HepG2 (cell line): ENCODE data around the gene WEE1. TPM values are rescaled to one million over a fixed set of nuclear protein-coding genes. Genes with fewer than 3 reads are reported as not detected.

Experiments used
- BORCS8-MEF2B ChIP-seq: sonication (generic); formaldehyde crosslinking; IDR thresholded peaks from 2 replicates; pipeline ENCODE4 v1.8.0; 2022; ENCODE audit warnings: mild to moderate bottlenecking, missing genetic modification reagents
- PRDM10 ChIP-seq: sonication (generic); formaldehyde crosslinking; IDR thresholded peaks from 2 replicates; pipeline ENCODE4 v1.4.0; 2020; ENCODE audit warnings: low read depth, missing genetic modification reagents
- SIX1 ChIP-seq: sonication (generic); formaldehyde crosslinking; IDR thresholded peaks from 2 replicates; pipeline ENCODE4 v1.4.0; 2020; ENCODE audit warnings: missing genetic modification reagents, borderline replicate concordance
- U2AF1 ChIP-seq: fragments of 200-400 bp; formaldehyde crosslinking; optimal IDR thresholded peaks from 2 replicates; pipeline ENCODE3; 2017; ENCODE audit warnings: mild to moderate bottlenecking, low read depth, low read length
- ZFP62 ChIP-seq: sonication (generic); formaldehyde crosslinking; IDR thresholded peaks from 2 replicates; pipeline ENCODE4 v1.4.0; 2020; ENCODE audit warnings: missing genetic modification reagents
- ZMAT5 ChIP-seq: sonication (generic); formaldehyde crosslinking; IDR thresholded peaks from 2 replicates; pipeline ENCODE4 v1.5.0; 2020; ENCODE audit warnings: mild to moderate bottlenecking, low read depth, missing genetic modification reagents, borderline replicate concordance
- ZNF30 ChIP-seq: sonication (generic); formaldehyde crosslinking; IDR thresholded peaks from 2 replicates; pipeline ENCODE4 v1.5.0; 2020; ENCODE audit warnings: mild to moderate bottlenecking, missing genetic modification reagents
- ZNF333 ChIP-seq: sonication (generic); formaldehyde crosslinking; IDR thresholded peaks from 2 replicates; pipeline ENCODE4 v1.4.0; 2020; ENCODE audit warnings: mild to moderate bottlenecking, missing genetic modification reagents, borderline replicate concordance
- ZNF501 ChIP-seq: sonication (generic); formaldehyde crosslinking; IDR thresholded peaks from 2 replicates; pipeline ENCODE4 v1.5.1; 2020; ENCODE audit warnings: mild to moderate bottlenecking, moderate library complexity, missing genetic modification reagents
- ZNF652 ChIP-seq: IDR thresholded peaks from 2 replicates; pipeline ENCODE4 v1.6.1; 2016; ENCODE audit warnings: low read depth, borderline replicate concordance
- ZNF704 ChIP-seq: sonication (generic); formaldehyde crosslinking; IDR thresholded peaks from 2 replicates; pipeline ENCODE4 v1.8.1; 2023; ENCODE audit warnings: mild to moderate bottlenecking, inconsistent platforms, moderate library complexity, missing genetic modification reagents, borderline replicate concordance
- polyA plus RNA-seq, 8 experiments: library from polyadenylated mRNA; depleted of rRNA in 3 of 8; stranded (reverse) in 7 of 8; unstranded in 1 of 8; fragments of >200 nt; fragmentation: Illumina TruSeq in 4 of 8; extraction: Trizol in 4 of 8; gene quantifications; 2 replicates each; pipeline versions ENCODE4 v1.2.1 to v1.2.3, GENCODE V29; 2011 to 2016; ENCODE audit warnings: low read depth in 4 of 8, missing spikeins in 1 of 8, mixed read lengths in 1 of 8; ENCODE audit not compliant: insufficient read depth in 1 of 8
- total RNA-seq, 5 experiments: library from RNA; depleted of rRNA; stranded (reverse); fragments of >200 nt; fragmentation: Illumina TruSeq; extraction: Trizol; gene quantifications; 2 replicates each; pipeline ENCODE4 v1.2.3, GENCODE V29; 2016; ENCODE audit warnings: low read depth in 1 of 5
- TF ChIP-seq, protein P1 (sequence below): sonication (generic); formaldehyde crosslinking; IDR thresholded peaks from 2 replicates; pipeline ENCODE4 v1.4.0; 2020; ENCODE audit warnings: low read depth, mild to moderate bottlenecking, missing genetic modification reagents
- TF ChIP-seq, protein P2 (sequence below): sonication (generic); formaldehyde crosslinking; IDR thresholded peaks from 2 replicates; pipeline ENCODE4 v1.4.0; 2020; ENCODE audit warnings: missing genetic modification reagents, mild to moderate bottlenecking, borderline replicate concordance
- TF ChIP-seq, protein P3 (sequence below): IDR thresholded peaks from 2 replicates; pipeline ENCODE4 v1.6.1; 2016; ENCODE audit warnings: missing compliant biosample characterization, missing genetic modification reagents, borderline replicate concordance

Gene WEE1
- total and polyA plus RNA-seq, 2 of the 13 experiments (the other 11 are each of a cell fraction or from before 2014, with no cell fraction given): 31.4 to 63.7 TPM

DNA sequence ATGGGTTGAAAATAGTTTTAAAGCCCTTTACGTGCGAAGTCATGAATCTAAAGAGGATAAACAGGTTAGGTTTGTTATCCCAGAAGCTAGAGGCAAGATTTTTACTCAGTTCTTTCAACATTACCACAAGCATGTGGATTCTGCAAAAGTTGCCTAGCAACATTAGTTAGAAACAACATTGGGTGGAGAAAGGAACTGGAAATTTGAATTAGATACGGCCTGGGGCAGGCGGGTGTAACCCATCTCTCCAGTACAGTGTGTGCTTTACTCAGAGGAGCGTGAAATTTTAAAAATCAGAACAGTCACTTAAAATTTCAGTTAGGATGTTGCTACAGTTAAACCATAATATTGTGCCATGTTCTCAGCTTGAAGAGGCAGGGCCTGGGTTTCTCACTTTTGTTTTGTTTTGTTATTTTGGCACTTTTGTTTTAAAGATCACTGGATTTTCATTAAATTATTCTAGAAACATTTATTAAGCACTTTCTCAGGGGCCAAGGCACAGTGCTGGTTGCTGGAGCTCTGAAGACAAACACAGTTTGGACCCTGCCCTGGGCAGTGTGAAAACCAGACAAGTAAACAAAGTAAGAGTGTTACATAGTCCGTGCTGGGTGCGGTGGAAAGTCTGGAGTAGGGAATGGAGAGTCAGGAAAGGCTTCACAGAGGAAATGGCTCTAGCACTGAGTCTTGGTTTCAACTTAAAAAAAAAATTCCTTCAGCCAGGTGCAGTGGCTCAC lies 4.4 kb upstream of the WEE1 start (continued):
- TF ChIP-seq ZNF652 (CRISPR knock-in tag): 0 out of 2 replicates have a peak, but pooled peaks have one; percentile 28
- peak; percentile 35; the same call in 1 of the 2 replicates for TF ChIP-seq SIX1 (CRISPR knock-in tag)
- no peak for TF ChIP-seq ZMAT5 (CRISPR knock-in tag)
- TF ChIP-seq, protein P1, sequence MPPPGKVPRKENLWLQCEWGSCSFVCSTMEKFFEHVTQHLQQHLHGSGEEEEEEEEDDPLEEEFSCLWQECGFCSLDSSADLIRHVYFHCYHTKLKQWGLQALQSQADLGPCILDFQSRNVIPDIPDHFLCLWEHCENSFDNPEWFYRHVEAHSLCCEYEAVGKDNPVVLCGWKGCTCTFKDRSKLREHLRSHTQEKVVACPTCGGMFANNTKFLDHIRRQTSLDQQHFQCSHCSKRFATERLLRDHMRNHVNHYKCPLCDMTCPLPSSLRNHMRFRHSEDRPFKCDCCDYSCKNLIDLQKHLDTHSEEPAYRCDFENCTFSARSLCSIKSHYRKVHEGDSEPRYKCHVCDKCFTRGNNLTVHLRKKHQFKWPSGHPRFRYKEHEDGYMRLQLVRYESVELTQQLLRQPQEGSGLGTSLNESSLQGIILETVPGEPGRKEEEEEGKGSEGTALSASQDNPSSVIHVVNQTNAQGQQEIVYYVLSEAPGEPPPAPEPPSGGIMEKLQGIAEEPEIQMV (CRISPR knock-in tag): no peak
- 0 out of 2 replicates have a peak, but pooled peaks have one; percentile 37 for TF ChIP-seq ZNF704 (CRISPR knock-in tag)
- TF ChIP-seq U2AF1: peak; percentile 82
- no peak for TF ChIP-seq ZNF30 (CRISPR knock-in tag)
- TF ChIP-seq BORCS8-MEF2B (CRISPR knock-in tag): peak; percentile 68
- TF ChIP-seq ZNF333: 0 out of 2 replicates have a peak, but pooled peaks have one; percentile 65
- TF ChIP-seq, protein P2, sequence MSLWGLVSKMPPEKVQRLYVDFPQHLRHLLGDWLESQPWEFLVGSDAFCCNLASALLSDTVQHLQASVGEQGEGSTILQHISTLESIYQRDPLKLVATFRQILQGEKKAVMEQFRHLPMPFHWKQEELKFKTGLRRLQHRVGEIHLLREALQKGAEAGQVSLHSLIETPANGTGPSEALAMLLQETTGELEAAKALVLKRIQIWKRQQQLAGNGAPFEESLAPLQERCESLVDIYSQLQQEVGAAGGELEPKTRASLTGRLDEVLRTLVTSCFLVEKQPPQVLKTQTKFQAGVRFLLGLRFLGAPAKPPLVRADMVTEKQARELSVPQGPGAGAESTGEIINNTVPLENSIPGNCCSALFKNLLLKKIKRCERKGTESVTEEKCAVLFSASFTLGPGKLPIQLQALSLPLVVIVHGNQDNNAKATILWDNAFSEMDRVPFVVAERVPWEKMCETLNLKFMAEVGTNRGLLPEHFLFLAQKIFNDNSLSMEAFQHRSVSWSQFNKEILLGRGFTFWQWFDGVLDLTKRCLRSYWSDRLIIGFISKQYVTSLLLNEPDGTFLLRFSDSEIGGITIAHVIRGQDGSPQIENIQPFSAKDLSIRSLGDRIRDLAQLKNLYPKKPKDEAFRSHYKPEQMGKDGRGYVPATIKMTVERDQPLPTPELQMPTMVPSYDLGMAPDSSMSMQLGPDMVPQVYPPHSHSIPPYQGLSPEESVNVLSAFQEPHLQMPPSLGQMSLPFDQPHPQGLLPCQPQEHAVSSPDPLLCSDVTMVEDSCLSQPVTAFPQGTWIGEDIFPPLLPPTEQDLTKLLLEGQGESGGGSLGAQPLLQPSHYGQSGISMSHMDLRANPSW (CRISPR knock-in tag): no peak
- TF ChIP-seq, protein P3, sequence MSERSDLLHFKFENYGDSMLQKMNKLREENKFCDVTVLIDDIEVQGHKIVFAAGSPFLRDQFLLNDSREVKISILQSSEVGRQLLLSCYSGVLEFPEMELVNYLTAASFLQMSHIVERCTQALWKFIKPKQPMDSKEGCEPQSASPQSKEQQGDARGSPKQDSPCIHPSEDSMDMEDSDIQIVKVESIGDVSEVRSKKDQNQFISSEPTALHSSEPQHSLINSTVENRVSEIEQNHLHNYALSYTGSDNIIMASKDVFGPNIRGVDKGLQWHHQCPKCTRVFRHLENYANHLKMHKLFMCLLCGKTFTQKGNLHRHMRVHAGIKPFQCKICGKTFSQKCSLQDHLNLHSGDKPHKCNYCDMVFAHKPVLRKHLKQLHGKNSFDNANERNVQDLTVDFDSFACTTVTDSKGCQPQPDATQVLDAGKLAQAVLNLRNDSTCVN (CRISPR knock-in tag): peak; percentile 89; the same call in 1 of the 2 replicates
- peak; percentile 31; the same call in 1 of the 2 replicates for TF ChIP-seq PRDM10 (CRISPR knock-in tag)
- TF ChIP-seq ZFP62 (CRISPR knock-in tag): no peak
- TF ChIP-seq ZNF501 (CRISPR knock-in tag): peak; percentile 89
